ENCODE results near the gene FAHD2A. TPM values are rescaled to one million over a fixed set of nuclear protein-coding genes. Genes with fewer than 3 reads are reported as not detected.

The FAHD2A gene
- total RNA-seq, 1 experiment from 2014 or later, result 23.0 TPM

DNA sequence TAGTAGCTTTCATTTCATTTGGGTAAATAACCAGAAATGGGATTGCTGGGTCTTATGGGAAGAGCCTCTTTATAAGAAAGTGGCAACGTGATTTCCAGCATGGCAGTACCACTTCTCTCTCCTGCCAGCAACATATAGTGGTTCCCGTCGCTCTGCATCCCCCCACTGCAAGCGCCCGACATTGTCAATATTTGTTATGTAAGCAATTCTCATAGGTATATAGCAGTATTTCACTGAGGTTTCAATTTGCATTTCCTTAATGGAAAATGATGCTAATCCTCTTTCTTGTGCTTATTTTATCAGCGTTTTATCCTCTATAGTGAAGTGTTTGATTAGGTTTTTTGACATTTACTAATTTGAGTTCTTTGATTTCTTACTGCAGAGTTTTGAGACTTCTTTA lies 36.0 kb upstream of the FAHD2A start:
- H3K4me3 ChIP-seq, result no peak overlapping the region
- H3K79me2 ChIP-seq (ENCODE audit: low read depth), result no peaks in the 10 kb centered on the region
- H4K20me1 ChIP-seq (ENCODE audit: insufficient read depth), result no peaks in the 10 kb centered on the region
- no peaks in the 10 kb centered on the region for H3F3A ChIP-seq (ENCODE audit: insufficient read depth, low read depth)
- ChIA-PET CTCF (no interaction called here), POLR2A (ENCODE audit: unreplicated experiment) (no interaction called here)
- H3K4me1 ChIP-seq (replicated peaks; ENCODE audit: insufficient read depth), result no peaks in the 10 kb centered on the region
- no peak overlapping the region for H2AFZ ChIP-seq
- H3K9me3 ChIP-seq (ENCODE audit: insufficient read depth, low read depth), result no peaks in the 10 kb centered on the region
- no TSS peak for BruUV-seq (replicated peaks)
- H3K27ac ChIP-seq, result no peak overlapping the region
- intact Hi-C loops (cut with micrococcal nuclease; ENCODE audit: unreplicated experiment), result no loop called here
- TF ChIP-seq, protein P1, sequence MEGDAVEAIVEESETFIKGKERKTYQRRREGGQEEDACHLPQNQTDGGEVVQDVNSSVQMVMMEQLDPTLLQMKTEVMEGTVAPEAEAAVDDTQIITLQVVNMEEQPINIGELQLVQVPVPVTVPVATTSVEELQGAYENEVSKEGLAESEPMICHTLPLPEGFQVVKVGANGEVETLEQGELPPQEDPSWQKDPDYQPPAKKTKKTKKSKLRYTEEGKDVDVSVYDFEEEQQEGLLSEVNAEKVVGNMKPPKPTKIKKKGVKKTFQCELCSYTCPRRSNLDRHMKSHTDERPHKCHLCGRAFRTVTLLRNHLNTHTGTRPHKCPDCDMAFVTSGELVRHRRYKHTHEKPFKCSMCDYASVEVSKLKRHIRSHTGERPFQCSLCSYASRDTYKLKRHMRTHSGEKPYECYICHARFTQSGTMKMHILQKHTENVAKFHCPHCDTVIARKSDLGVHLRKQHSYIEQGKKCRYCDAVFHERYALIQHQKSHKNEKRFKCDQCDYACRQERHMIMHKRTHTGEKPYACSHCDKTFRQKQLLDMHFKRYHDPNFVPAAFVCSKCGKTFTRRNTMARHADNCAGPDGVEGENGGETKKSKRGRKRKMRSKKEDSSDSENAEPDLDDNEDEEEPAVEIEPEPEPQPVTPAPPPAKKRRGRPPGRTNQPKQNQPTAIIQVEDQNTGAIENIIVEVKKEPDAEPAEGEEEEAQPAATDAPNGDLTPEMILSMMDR (conservative IDR thresholded peaks at IDR 0.05), result no peak
- TF ChIP-seq EZH2 (IDR thresholded peaks at IDR 0.05; ENCODE audit: low read depth), result no peak
- DNase-seq, result no peak
- H3K4me2 ChIP-seq, result no peak overlapping the region
- H3K36me3 ChIP-seq (ENCODE audit: low read depth), result no peaks in the 10 kb centered on the region
- H3K27me3 ChIP-seq (ENCODE audit: insufficient read depth, low read depth), result peaks cover 82% of the 10 kb centered on the region
- H3K9me2 ChIP-seq (ENCODE audit: insufficient read depth), result no peaks in the 10 kb centered on the region

DNA sequence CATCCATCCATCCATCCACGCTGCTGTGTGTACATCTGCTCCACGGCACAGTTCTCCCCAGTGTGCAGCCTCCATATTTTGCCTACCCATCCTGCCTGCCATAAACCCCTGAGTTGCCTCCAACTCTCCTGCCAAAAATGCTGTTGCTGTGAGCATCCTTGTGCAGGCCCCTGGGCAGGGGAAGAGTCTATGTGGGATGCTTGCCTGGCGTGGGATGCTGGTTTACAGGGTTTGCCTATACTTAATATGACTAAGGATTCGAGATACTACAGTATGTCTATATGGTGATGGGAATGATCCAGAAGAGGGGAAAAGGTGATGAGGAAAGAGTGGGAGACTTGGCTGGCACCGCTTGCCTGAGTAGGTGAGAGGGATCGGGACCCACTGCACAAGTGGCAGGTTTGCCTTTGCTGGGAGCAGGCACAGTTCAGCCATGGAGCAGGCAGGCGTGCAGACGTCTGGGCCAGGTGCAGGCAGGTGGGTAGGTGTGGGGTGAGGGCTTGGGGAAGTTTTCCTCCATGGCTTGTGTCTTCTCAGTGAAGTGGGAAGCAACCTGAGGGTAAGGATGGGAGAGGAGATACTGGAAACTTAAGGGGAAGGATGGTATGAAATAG lies 30.2 kb upstream of the FAHD2A start:
- POLR2A ChIA-PET (ENCODE audit: unreplicated experiment), result no interaction called here
- intact Hi-C loops (cut with micrococcal nuclease; ENCODE audit: unreplicated experiment), result no loop called here

DNA sequence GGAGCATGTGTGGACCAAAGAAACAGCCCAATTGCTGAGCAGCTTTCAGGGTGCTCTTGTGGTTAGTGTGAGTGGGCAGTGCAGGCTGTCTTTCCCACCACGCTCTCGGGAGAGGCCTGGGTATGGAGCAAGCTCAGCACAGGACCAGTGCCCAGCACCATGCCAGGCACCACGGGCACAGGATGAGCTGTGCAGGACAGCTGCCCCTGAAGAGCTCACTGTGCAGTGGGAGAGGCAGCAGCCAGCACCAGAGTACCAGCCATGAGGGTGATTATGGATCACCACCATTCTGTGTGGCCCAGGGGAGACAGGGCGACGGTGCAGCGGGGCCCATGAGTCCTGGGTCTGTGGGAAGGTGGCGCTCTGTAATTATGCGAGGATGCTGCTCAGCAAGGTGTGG lies 29.7 kb upstream of the FAHD2A start:
- H3K4me2 ChIP-seq, result no peak overlapping the region
- no peaks in the 10 kb centered on the region for H4K20me1 ChIP-seq (ENCODE audit: insufficient read depth)
- H3K27me3 ChIP-seq (ENCODE audit: insufficient read depth, low read depth), result peaks cover 82% of the 10 kb centered on the region
- no peaks in the 10 kb centered on the region for H3K79me2 ChIP-seq (ENCODE audit: low read depth)
- CTCF ChIA-PET, result interaction anchor here (0.7 kb wide), 2 partner anchors 10 to 14 kb away, joined by 4 to 5 read pairs; no protein-coding TSS in a partner anchor
- no peak overlapping the region for H3K4me3 ChIP-seq
- no peaks in the 10 kb centered on the region for H3K9me2 ChIP-seq (ENCODE audit: insufficient read depth)
- POLR2A ChIA-PET (ENCODE audit: unreplicated experiment), result no interaction called here
- no peaks in the 10 kb centered on the region for H3F3A ChIP-seq (ENCODE audit: insufficient read depth, low read depth)
- intact Hi-C loops (cut with micrococcal nuclease; ENCODE audit: unreplicated experiment), result no loop called here
- H3K9me3 ChIP-seq (ENCODE audit: insufficient read depth, low read depth), result no peaks in the 10 kb centered on the region
- no peak overlapping the region for H3K27ac ChIP-seq
- TF ChIP-seq, protein P1 (conservative IDR thresholded peaks at IDR 0.05), result no peak
- no peak for TF ChIP-seq EZH2 (IDR thresholded peaks at IDR 0.05; ENCODE audit: low read depth)
- no peaks in the 10 kb centered on the region for H3K36me3 ChIP-seq (ENCODE audit: low read depth)
- BruUV-seq (replicated peaks), result no TSS peak
- H2AFZ ChIP-seq, result no peak overlapping the region
- no peak for DNase-seq
- H3K4me1 ChIP-seq (replicated peaks; ENCODE audit: insufficient read depth), result no peaks in the 10 kb centered on the region

More for the DNA sequence above, 30.2 kb upstream of the FAHD2A start:
- Histone ChIP-seq H3K4me1 (replicated peaks; ENCODE audit: insufficient read depth) (no peaks in the 10 kb centered on the region), H3K27ac (no peak overlapping the region), H4K20me1 (ENCODE audit: insufficient read depth) (no peaks in the 10 kb centered on the region), H3K4me3 (no peak overlapping the region), H3K9me3 (ENCODE audit: insufficient read depth, low read depth) (no peaks in the 10 kb centered on the region), H3K4me2 (no peak overlapping the region), H3K36me3 (ENCODE audit: low read depth) (no peaks in the 10 kb centered on the region), H3K27me3 (ENCODE audit: insufficient read depth, low read depth) (peaks cover 82% of the 10 kb centered on the region), H3K9me2 (ENCODE audit: insufficient read depth) (no peaks in the 10 kb centered on the region), H3K79me2 (ENCODE audit: low read depth) (no peaks in the 10 kb centered on the region), H2AFZ (no peak overlapping the region), H3F3A (ENCODE audit: insufficient read depth, low read depth) (no peaks in the 10 kb centered on the region)
- no peak for DNase-seq
- TF ChIP-seq, protein P1 (conservative IDR thresholded peaks at IDR 0.05), result no peak
- TF ChIP-seq EZH2 (IDR thresholded peaks at IDR 0.05; ENCODE audit: low read depth), result no peak
- CTCF ChIA-PET, result interaction anchor here (0.7 kb wide), 3 partner anchors 7 to 14 kb away, joined by 4 to 5 read pairs (median 5); no protein-coding TSS in a partner anchor
- no TSS peak for BruUV-seq (replicated peaks)

Measured in PC-9 (cell line).